Pancreas (tissue), 10 donors: ENCODE data around the gene CES3. TPM values are rescaled to one million over a fixed set of nuclear protein-coding genes. Genes with fewer than 3 reads are reported as not detected.

Experiments
- ATAC-seq, 4 donors: fragments of 200-7000 bp; cut with Tn5 transposase; one replicate each; pipeline versions ENCODE4 v1.8.0 to v1.9.1; 2020; ENCODE audit warnings: mild to moderate bottlenecking in 4 of 4, moderate library complexity in 4 of 4
- DNase-seq, 6 donors: peaks; one replicate each; pipeline ENCODE4 v3.0.0-alpha.2; 2020
- FAIRE-seq: peaks from 2 replicates; lab custom pipeline; 2012; peaks lifted over from hg19 to GRCh38; lab: Jason Lieb, UNC
- H3K27ac ChIP-seq, 4 donors: fragments of 200-600 bp; sonication (generic); 1 replicate in 3 of 4; 2 replicates in 1 of 4; pipeline versions ENCODE4 v1.5.0 to v1.8.0; 2020
- H3K27me3 ChIP-seq, 4 donors: fragments of 200-600 bp; one replicate each; pipeline ENCODE4 v1.8.0; 2021
- H3K36me3 ChIP-seq, 3 donors: fragments of 200-600 bp; sonication (generic) in 1 of 3; one replicate each; pipeline versions ENCODE4 v1.5.0 to v1.8.0; 2020 to 2021
- H3K4me1 ChIP-seq, 3 donors: fragments of 200-600 bp; one replicate each; pipeline ENCODE4 v1.8.0; 2021
- H3K4me3 ChIP-seq, 4 donors: fragments of 200-600 bp; sonication (generic) in 2 of 4; one replicate each; pipeline versions ENCODE4 v1.5.0 to v1.8.0; 2020 to 2021
- H3K9me3 ChIP-seq, 4 donors: fragments of 200-600 bp; one replicate each; pipeline ENCODE4 v1.8.0; 2021
- WGBS, 2 donors: extraction: QIAGEN DNeasy Blood & Tissue Kit; methylation state at CpG; one replicate each; pipeline ENCODE4 v1.1.7; 2013; 5-methylcytosine and 5-hydroxymethylcytosine counted together
- intact Hi-C, 3 donors: fragments of 100-400 bp; cut with DNase I; formaldehyde crosslinking; loops; one replicate each; pipeline versions ENCODE4 v1.11.1 to v1.14.2; 2022
- polyA plus RNA-seq, 2 donors: library from polyadenylated mRNA; stranded (reverse); fragments of 200-250 nt; gene quantifications; one replicate each; pipeline ENCODE4 v1.2.3, GENCODE V29; 2013
- total RNA-seq, 6 donors: library from RNA; stranded (reverse); fragmentation: NEBNext Ultra II Directional in 4 of 6; extraction: Animal tissue kit (Norgen Biotek cat#: 25700) in 4 of 6; gene quantifications; one replicate each; pipeline versions ENCODE4 v1.2.1 to v1.2.4, GENCODE V29; 2021 to 2023
- TF ChIP-seq, protein P1 (sequence below), 4 donors: fragments of 200-600 bp; sonication (generic) in 3 of 4; IDR thresholded peaks; one replicate each; pipeline versions ENCODE4 v1.5.0 to v1.8.0; 2021; ENCODE audit warnings: antibody characterized with exemption in 4 of 4
- donor health status: healthy with polysubstance abuse.
- donor health status: DM: no; HTN: no; CAD: no; lungs with moderate emphysema.
- donor health status: DM: no; HTN: no; CAD: no.
- donor health status: control.
- donor health status: control.
- donor health status: Bipolar disorder and iron deficiency.
- donor health status: DM: yes; HTN: yes; CAD: no.
- donor health status: DM: no; HTN: no; CAD: no.
- donor health status: DM: no; HTN: no; CAD: no.
- donor health status: DM: yes; HTN: yes; CAD: no.

CES3 gene
- total and polyA plus RNA-seq, 8 donors: 1.9 to 7.3 (median 5.2) TPM

GRCh38 chr16:67013823-67014633, 53.0 kb downstream of the CES3 start:
- peak; percentile 38 to 87 (median 74) for DNase-seq
- H3K4me1 ChIP-seq: no peaks in the 10 kb centered on the region
- H3K36me3 ChIP-seq: no peaks in the 10 kb centered on the region
- peak overlapping the region in 1 of 4 donors; percentile 8 for H3K27ac ChIP-seq
- TF ChIP-seq, protein P1, sequence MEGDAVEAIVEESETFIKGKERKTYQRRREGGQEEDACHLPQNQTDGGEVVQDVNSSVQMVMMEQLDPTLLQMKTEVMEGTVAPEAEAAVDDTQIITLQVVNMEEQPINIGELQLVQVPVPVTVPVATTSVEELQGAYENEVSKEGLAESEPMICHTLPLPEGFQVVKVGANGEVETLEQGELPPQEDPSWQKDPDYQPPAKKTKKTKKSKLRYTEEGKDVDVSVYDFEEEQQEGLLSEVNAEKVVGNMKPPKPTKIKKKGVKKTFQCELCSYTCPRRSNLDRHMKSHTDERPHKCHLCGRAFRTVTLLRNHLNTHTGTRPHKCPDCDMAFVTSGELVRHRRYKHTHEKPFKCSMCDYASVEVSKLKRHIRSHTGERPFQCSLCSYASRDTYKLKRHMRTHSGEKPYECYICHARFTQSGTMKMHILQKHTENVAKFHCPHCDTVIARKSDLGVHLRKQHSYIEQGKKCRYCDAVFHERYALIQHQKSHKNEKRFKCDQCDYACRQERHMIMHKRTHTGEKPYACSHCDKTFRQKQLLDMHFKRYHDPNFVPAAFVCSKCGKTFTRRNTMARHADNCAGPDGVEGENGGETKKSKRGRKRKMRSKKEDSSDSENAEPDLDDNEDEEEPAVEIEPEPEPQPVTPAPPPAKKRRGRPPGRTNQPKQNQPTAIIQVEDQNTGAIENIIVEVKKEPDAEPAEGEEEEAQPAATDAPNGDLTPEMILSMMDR (IDR thresholded peaks at IDR 0.05): peak in 1 of 4 donors; percentile 8
- WGBS, 2 donors: 3 to 4% methylated on average over 66 to 70 of the region's 70 CpGs
- ATAC-seq: peak; percentile 54 to 76 (median 71)
- intact Hi-C loops: loop anchor here in 1 of 3 donors (10.0 kb wide), 1 partner anchor 171 kb away; the partner anchor contains the start of gene MATCAP1
- H3K4me3 ChIP-seq: peak overlapping the region; percentile 22 to 59 (median 41)
- no peak for FAIRE-seq
- H3K27me3 ChIP-seq: no peaks in the 10 kb centered on the region
- no peaks in the 10 kb centered on the region for H3K9me3 ChIP-seq

GRCh38 chr16:67014634-67015312, 53.7 kb downstream of the CES3 start:
- TF ChIP-seq, protein P1 (IDR thresholded peaks at IDR 0.05): no peak
- no peaks in the 10 kb centered on the region for H3K27me3 ChIP-seq
- H3K4me1 ChIP-seq: no peaks in the 10 kb centered on the region
- no peaks in the 10 kb centered on the region for H3K9me3 ChIP-seq
- 56 to 65% methylated on average over 6 of the region's 6 CpGs for WGBS, 2 donors
- intact Hi-C loops: loop anchor here in 1 of 3 donors (5.0 to 10.0 kb wide), 2 partner anchors 143 to 170 kb away; partner anchors contain the start of genes FBXL8, MATCAP1 and TRADD
- ATAC-seq: no peak
- FAIRE-seq: no peak
- peak overlapping the region in 2 of 4 donors; percentile 54 to 59 for H3K4me3 ChIP-seq
- no peaks in the 10 kb centered on the region for H3K36me3 ChIP-seq
- H3K27ac ChIP-seq: no peak overlapping the region
- DNase-seq: peak in 2 of 6 donors; percentile 0 to 26

DNA sequence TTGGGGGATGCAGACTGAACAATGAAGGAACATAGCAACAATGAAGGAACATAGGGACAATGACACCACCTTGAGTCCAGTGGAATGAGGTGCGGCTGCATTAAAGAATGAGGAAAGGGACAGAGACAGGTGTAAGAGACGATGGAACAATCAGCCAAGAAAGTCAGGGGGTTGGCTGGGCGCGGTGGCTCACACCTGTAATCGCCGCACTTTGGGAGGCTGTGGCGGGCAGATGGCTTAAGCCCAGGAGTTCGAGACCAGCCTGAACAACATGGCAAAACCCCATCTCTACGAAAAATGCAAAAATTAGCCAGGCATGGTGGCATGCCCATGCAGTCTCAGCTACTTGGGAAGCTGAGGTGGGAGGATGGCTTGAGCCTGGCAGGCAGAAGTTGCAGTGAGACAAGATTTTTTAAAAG, 54.3 kb downstream of the CES3 start:
- Histone ChIP-seq H3K9me3 (no peaks in the 10 kb centered on the region), H3K27me3 (no peaks in the 10 kb centered on the region), H3K27ac (no peak overlapping the region), H3K4me3 (no peak overlapping the region), H3K36me3 (no peaks in the 10 kb centered on the region), H3K4me1 (no peaks in the 10 kb centered on the region)
- FAIRE-seq: no peak
- TF ChIP-seq, protein P1 (IDR thresholded peaks at IDR 0.05): no peak
- peak in 2 of 6 donors; percentile 13 to 32 for DNase-seq
- ATAC-seq: no peak
- intact Hi-C loops: loop anchor here in 1 of 3 donors (5.0 to 10.0 kb wide), 2 partner anchors 142 to 169 kb away; partner anchors contain the start of genes FBXL8, MATCAP1 and TRADD
- 87 to 91% methylated on average over 9 of the region's 9 CpGs for WGBS, 2 donors

DNA sequence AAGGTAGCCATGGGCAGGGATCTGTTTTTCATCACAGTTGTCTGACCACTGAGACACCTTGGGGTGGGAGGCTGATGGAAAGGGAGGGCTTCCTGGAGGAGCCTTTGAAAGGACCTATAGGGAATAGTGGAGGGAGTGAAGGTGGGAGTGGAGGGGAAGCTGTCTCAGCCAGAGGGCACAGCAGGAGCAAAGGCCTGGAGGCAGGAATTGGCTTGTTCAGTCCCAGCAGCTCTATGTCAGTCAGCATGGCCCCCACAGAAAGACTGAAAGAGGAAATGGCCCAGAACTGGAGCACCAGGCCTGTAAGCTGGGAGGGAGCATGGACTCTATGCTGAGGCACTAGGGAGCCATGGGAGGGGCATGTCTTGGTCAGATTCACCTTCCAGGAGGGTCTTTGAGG, 55.1 kb downstream of the CES3 start:
- ATAC-seq (no peak), DNase-seq (peak in 2 of 6 donors; percentile 6 to 21), FAIRE-seq (no peak)
- no peak overlapping the region for H3K4me3 ChIP-seq
- H3K36me3 ChIP-seq: no peaks in the 10 kb centered on the region
- no peak overlapping the region for H3K27ac ChIP-seq
- intact Hi-C loops: loop anchor here in 1 of 3 donors (5.0 to 10.0 kb wide), 2 partner anchors 141 to 169 kb away; partner anchors contain the start of genes FBXL8, MATCAP1 and TRADD
- TF ChIP-seq, protein P1 (IDR thresholded peaks at IDR 0.05): no peak
- no peaks in the 10 kb centered on the region for H3K9me3 ChIP-seq
- H3K4me1 ChIP-seq: no peaks in the 10 kb centered on the region
- no peaks in the 10 kb centered on the region for H3K27me3 ChIP-seq
